Vagina (tissue), 2 donors: ENCODE measurements around the gene WDR45B.

Source experiments
- CTCF ChIP-seq, 3 experiments: fragments of 450-650 bp in 2 of 3; fragments of 200-600 bp in 1 of 3; sonication (generic) in 1 of 3; IDR thresholded peaks; one replicate each; pipeline ENCODE4 v1.5.1; 2017 to 2019; ENCODE audit warnings: antibody characterized with exemption in 3 of 3, mild to moderate bottlenecking in 2 of 3, moderate library complexity in 2 of 3
- POLR2A ChIP-seq, 2 donors: fragments of 450-650 bp; IDR thresholded peaks; one replicate each; pipeline ENCODE4 v1.6.1; 2017; ENCODE audit warnings: antibody characterized with exemption in 2 of 2, mild to moderate bottlenecking in 2 of 2, moderate library complexity in 2 of 2
- POLR2AphosphoS5 ChIP-seq, 2 donors: sonication (generic); formaldehyde crosslinking; IDR thresholded peaks; one replicate each; pipeline ENCODE4 v1.9.0; 2017; ENCODE audit warnings: antibody characterized with exemption in 2 of 2, mild to moderate bottlenecking in 2 of 2, low read depth in 1 of 2; ENCODE audit not compliant: insufficient read depth in 1 of 2

- TF ChIP-seq POLR2A (IDR thresholded peaks at IDR 0.05) (no peak), CTCF (IDR thresholded peaks at IDR 0.05) (no peak), POLR2AphosphoS5 (IDR thresholded peaks at IDR 0.05; ENCODE audit: insufficient read depth in 1 of 2, low read depth in 1 of 2) (no peak)
These were observed 16.7 kb downstream of the WDR45B start for GRCh38 chr17:82631544-82631943.
